Measurements from ENCODE around the gene MMP12. TPM values are rescaled to one million over a fixed set of nuclear protein-coding genes. Genes with fewer than 3 reads are reported as not detected.

Gene MMP12
- total and polyA plus RNA-seq, 2 experiments from 2014 or later, result not detected

DNA sequence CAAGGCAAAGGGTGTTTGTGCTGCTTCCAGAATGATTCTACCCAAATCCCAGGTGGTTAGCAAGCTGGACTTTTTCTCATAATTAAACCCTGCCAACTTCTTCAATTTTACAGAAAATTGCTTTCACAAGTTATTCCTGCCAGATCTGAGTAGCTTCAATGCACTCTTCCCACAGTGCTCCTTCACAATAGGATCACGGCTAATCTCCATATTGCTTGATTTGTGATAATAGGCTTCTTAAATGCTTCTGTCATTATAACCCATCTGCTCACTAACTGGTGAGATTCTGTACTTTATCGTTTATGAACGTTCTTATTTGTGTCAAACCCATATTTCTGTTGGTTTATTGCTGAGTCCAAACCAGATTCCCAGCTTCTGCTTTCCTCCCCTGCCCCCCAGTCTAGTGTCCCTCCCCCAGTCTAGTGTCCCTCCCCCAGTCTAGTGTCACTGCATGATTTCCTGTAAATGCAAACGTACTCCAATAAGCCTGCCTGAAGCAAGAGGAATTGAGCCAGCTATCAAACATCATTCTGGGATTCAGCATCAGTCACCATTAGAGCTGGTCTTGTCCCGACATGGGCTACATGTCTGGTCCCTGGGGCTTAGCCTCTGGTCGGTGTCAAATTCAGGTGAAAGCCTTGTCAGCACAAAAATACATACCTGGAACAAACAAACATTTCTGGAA is 45.3 kb downstream of the MMP12 start:
- H3K9me3 Mint-ChIP-seq, result peaks cover 21% of the 10 kb centered on the region
- peak; percentile 24 for DNase-seq (ENCODE audit: low spot score)
- peaks cover 12% of the 10 kb centered on the region for H3K36me3 Mint-ChIP-seq (ENCODE audit: low read depth)
- H3K27ac ChIP-seq (ENCODE audit: low read depth), result no peak overlapping the region
- no peaks in the 10 kb centered on the region for H3K27me3 Mint-ChIP-seq (ENCODE audit: insufficient read depth, low read depth, poor library complexity)
- H3K27ac Mint-ChIP-seq, result no peak overlapping the region
- no peak overlapping the region for H3K4me3 Mint-ChIP-seq
- H3K27me3 ChIP-seq (ENCODE audit: insufficient read depth), result no peaks in the 10 kb centered on the region
- H3K4me3 ChIP-seq, result no peak overlapping the region
- H3F3A ChIP-seq (replicated peaks; ENCODE audit: low read depth), result no peaks in the 10 kb centered on the region
- TF ChIP-seq JUNB (IDR thresholded peaks at IDR 0.05; ENCODE audit: unreplicated experiment), result no peak
- H2AFZ ChIP-seq, result peak overlapping the region; percentile 40; the same call in 1 of the 2 replicates
- H3K9me2 ChIP-seq (ENCODE audit: insufficient read depth), result 0 out of 2 replicates have a peak, but pooled peaks cover 2% of the 10 kb centered on the region
- ATAC-seq, result no peak
- H3K4me2 ChIP-seq, result no peak overlapping the region
- H3K79me2 ChIP-seq (replicated peaks; ENCODE audit: insufficient read depth), result no peaks in the 10 kb centered on the region
- H3K4me1 ChIP-seq (ENCODE audit: insufficient read depth), result no peaks in the 10 kb centered on the region
- peaks cover 8% of the 10 kb centered on the region; the same call in 2 of the 3 replicates for H3K4me1 Mint-ChIP-seq
- no peaks in the 10 kb centered on the region for H3K36me3 ChIP-seq (ENCODE audit: insufficient read depth)
- no peaks in the 10 kb centered on the region for H4K20me1 ChIP-seq (replicated peaks; ENCODE audit: insufficient read depth)

DNA sequence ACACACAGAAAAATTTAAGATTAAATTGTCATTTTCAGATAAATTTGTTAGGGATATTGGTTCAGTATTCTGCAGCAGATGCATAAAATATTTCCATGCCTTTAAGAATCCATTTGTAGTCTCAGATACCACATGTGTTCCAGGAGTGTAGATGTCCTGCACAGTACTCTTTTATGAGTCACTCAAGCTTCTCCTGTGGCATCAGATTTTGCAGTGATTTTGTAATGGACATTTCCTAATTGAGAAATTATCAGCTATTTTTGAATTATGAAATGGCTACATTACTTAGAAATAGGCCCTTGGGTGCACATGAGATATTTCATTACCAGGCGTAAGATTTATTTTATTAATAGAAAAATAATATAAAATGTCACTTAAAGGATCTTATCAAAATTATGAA is 50.2 kb downstream of the MMP12 start:
- H3K4me1 Mint-ChIP-seq, result peaks cover 5% of the 10 kb centered on the region; the same call in 2 of the 3 replicates
- no peaks in the 10 kb centered on the region for H3F3A ChIP-seq (replicated peaks; ENCODE audit: low read depth)
- H3K4me1 ChIP-seq (ENCODE audit: insufficient read depth), result no peaks in the 10 kb centered on the region
- H3K4me3 ChIP-seq, result no peak overlapping the region
- H3K27ac ChIP-seq (ENCODE audit: low read depth), result no peak overlapping the region
- 0 out of 2 replicates have a peak, but pooled peaks cover 10% of the 10 kb centered on the region for H3K9me2 ChIP-seq (ENCODE audit: insufficient read depth)
- peaks cover 21% of the 10 kb centered on the region for H3K9me3 Mint-ChIP-seq
- H3K4me2 ChIP-seq, result no peak overlapping the region
- DNase-seq (ENCODE audit: low spot score) (no peak), ATAC-seq (no peak)
- H3K79me2 ChIP-seq (replicated peaks; ENCODE audit: insufficient read depth), result no peaks in the 10 kb centered on the region
- H2AFZ ChIP-seq, result no peak overlapping the region
- H3K27me3 ChIP-seq (ENCODE audit: insufficient read depth), result no peaks in the 10 kb centered on the region
- H3K36me3 Mint-ChIP-seq (ENCODE audit: low read depth), result peaks cover 12% of the 10 kb centered on the region
- no peaks in the 10 kb centered on the region for H4K20me1 ChIP-seq (replicated peaks; ENCODE audit: insufficient read depth)
- H3K36me3 ChIP-seq (ENCODE audit: insufficient read depth), result no peaks in the 10 kb centered on the region
- no peaks in the 10 kb centered on the region for H3K27me3 Mint-ChIP-seq (ENCODE audit: insufficient read depth, low read depth, poor library complexity)
- no peak overlapping the region for H3K4me3 Mint-ChIP-seq
- no peak overlapping the region for H3K27ac Mint-ChIP-seq
- TF ChIP-seq EZH2phosphoT487 (IDR thresholded peaks at IDR 0.05; ENCODE audit: unreplicated experiment) (no peak), CREB1 (CRISPR knock-in tag; IDR thresholded peaks at IDR 0.05; ENCODE audit: low read depth) (no peak), JUNB (IDR thresholded peaks at IDR 0.05; ENCODE audit: unreplicated experiment) (no peak), POLR2AphosphoS5 (IDR thresholded peaks at IDR 0.05; ENCODE audit: low read depth) (no peak), ZNF331 (CRISPR knock-in tag; IDR thresholded peaks at IDR 0.05; ENCODE audit: low read depth) (no peak), EZH2 (IDR thresholded peaks at IDR 0.05; ENCODE audit: low read depth, unreplicated experiment) (no peak), ZNF114 (CRISPR knock-in tag; IDR thresholded peaks at IDR 0.05) (no peak), NANOG (IDR thresholded peaks at IDR 0.05; ENCODE audit: borderline replicate concordance) (no peak)
- TF ChIP-seq, protein P1, sequence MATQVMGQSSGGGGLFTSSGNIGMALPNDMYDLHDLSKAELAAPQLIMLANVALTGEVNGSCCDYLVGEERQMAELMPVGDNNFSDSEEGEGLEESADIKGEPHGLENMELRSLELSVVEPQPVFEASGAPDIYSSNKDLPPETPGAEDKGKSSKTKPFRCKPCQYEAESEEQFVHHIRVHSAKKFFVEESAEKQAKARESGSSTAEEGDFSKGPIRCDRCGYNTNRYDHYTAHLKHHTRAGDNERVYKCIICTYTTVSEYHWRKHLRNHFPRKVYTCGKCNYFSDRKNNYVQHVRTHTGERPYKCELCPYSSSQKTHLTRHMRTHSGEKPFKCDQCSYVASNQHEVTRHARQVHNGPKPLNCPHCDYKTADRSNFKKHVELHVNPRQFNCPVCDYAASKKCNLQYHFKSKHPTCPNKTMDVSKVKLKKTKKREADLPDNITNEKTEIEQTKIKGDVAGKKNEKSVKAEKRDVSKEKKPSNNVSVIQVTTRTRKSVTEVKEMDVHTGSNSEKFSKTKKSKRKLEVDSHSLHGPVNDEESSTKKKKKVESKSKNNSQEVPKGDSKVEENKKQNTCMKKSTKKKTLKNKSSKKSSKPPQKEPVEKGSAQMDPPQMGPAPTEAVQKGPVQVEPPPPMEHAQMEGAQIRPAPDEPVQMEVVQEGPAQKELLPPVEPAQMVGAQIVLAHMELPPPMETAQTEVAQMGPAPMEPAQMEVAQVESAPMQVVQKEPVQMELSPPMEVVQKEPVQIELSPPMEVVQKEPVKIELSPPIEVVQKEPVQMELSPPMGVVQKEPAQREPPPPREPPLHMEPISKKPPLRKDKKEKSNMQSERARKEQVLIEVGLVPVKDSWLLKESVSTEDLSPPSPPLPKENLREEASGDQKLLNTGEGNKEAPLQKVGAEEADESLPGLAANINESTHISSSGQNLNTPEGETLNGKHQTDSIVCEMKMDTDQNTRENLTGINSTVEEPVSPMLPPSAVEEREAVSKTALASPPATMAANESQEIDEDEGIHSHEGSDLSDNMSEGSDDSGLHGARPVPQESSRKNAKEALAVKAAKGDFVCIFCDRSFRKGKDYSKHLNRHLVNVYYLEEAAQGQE (IDR thresholded peaks at IDR 0.05; ENCODE audit: unreplicated experiment), result no peak
- TF ChIP-seq, protein P2, sequence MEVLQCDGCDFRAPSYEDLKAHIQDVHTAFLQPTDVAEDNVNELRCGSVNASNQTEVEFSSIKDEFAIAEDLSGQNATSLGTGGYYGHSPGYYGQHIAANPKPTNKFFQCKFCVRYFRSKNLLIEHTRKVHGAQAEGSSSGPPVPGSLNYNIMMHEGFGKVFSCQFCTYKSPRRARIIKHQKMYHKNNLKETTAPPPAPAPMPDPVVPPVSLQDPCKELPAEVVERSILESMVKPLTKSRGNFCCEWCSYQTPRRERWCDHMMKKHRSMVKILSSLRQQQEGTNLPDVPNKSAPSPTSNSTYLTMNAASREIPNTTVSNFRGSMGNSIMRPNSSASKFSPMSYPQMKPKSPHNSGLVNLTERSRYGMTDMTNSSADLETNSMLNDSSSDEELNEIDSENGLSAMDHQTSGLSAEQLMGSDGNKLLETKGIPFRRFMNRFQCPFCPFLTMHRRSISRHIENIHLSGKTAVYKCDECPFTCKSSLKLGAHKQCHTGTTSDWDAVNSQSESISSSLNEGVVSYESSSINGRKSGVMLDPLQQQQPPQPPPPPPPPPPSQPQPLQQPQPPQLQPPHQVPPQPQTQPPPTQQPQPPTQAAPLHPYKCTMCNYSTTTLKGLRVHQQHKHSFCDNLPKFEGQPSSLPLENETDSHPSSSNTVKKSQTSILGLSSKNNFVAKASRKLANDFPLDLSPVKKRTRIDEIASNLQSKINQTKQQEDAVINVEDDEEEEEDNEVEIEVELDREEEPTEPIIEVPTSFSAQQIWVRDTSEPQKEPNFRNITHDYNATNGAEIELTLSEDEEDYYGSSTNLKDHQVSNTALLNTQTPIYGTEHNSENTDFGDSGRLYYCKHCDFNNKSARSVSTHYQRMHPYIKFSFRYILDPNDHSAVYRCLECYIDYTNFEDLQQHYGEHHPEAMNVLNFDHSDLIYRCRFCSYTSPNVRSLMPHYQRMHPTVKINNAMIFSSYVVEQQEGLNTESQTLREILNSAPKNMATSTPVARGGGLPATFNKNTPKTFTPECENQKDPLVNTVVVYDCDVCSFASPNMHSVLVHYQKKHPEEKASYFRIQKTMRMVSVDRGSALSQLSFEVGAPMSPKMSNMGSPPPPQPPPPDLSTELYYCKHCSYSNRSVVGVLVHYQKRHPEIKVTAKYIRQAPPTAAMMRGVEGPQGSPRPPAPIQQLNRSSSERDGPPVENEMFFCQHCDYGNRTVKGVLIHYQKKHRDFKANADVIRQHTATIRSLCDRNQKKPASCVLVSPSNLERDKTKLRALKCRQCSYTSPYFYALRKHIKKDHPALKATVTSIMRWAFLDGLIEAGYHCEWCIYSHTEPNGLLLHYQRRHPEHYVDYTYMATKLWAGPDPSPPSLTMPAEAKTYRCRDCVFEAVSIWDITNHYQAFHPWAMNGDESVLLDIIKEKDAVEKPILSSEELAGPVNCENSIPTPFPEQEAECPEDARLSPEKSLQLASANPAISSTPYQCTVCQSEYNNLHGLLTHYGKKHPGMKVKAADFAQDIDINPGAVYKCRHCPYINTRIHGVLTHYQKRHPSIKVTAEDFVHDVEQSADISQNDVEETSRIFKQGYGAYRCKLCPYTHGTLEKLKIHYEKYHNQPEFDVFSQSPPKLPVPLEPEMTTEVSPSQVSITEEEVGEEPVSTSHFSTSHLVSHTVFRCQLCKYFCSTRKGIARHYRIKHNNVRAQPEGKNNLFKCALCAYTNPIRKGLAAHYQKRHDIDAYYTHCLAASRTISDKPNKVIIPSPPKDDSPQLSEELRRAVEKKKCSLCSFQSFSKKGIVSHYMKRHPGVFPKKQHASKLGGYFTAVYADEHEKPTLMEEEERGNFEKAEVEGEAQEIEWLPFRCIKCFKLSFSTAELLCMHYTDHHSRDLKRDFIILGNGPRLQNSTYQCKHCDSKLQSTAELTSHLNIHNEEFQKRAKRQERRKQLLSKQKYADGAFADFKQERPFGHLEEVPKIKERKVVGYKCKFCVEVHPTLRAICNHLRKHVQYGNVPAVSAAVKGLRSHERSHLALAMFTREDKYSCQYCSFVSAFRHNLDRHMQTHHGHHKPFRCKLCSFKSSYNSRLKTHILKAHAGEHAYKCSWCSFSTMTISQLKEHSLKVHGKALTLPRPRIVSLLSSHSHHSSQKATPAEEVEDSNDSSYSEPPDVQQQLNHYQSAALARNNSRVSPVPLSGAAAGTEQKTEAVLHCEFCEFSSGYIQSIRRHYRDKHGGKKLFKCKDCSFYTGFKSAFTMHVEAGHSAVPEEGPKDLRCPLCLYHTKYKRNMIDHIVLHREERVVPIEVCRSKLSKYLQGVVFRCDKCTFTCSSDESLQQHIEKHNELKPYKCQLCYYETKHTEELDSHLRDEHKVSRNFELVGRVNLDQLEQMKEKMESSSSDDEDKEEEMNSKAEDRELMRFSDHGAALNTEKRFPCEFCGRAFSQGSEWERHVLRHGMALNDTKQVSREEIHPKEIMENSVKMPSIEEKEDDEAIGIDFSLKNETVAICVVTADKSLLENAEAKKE (CRISPR knock-in tag; IDR thresholded peaks at IDR 0.05), result no peak
